GM12892 (cell line): Measurements from ENCODE around the gene KIRREL1.

ENCODE experiments used
- POLR2A ChIP-seq: IDR thresholded peaks from 2 replicates; pipeline ENCODE4 v1.6.1; 2011; ENCODE audit warnings: low read depth, low read length, control low read depth
- POLR2AphosphoS5 ChIP-seq: IDR thresholded peaks from 2 replicates; pipeline ENCODE4 v1.6.1; 2011; ENCODE audit warnings: low read depth, low read length, control low read depth
- TAF1 ChIP-seq: IDR thresholded peaks from 2 replicates; pipeline ENCODE4 v1.6.1; 2011; ENCODE audit warnings: low read depth, mild to moderate bottlenecking, control low read depth, low read length, borderline replicate concordance

DNA sequence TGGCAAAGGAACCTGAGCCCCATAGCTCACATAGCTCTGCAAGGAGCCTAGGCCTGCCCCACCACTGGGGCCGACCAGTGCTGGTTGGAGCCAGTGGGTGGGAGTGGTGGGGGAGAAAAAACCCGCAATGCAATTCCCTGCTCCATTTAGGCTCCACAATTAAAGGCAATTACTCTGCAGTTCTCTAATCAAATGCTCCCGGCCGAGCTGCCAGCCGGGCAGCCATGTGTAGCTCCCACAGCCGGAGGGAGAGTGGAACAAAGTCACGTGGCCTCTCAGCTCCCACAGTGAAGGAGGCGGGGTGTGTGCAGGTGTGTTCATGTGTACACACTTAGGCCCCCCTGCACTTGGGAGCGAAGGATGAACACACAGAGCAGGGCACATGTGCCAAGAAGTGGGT is 81.6 kb downstream of the KIRREL1 start:
- no peak for TF ChIP-seq POLR2A
- no peak for TF ChIP-seq POLR2AphosphoS5
- no peak for TF ChIP-seq TAF1
